Measurements from ENCODE around the gene CFAP53. TPM values are rescaled to one million over a fixed set of nuclear protein-coding genes. Genes with fewer than 3 reads are reported as not detected.
"Not testable (repeated sequence)": the region's sequence is repeated elsewhere in the genome, so short reads cannot be mapped to it uniquely, and the experiment has no call there.

The CFAP53 gene
- total RNA-seq, 2 donors from 2014 or later = 0.30 TPM; not detected in 1

DNA sequence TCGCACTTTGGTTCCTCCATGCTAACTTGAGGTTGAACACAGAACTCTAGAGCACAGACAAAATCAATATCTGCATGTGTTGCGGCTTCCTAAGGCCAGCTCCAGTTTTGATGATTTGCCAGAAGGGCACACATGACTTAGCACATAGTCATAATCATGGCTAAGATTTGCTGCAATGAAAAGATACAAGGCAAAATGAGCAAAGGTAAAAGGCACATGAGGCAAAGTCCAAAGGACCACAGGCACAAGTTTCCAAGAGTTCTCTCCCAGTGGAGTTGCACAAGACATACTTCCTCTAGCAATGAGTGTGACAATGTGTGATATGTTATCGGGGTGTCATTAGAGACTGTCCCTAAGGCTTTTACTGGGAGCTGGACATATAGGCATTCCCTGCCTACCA, 45.4 kb upstream of the CFAP53 start:
- Histone ChIP-seq H3K4me1 (peaks cover 0 to 6% of the 10 kb centered on the region in 2 donors), H3K9me3 (no peaks in the 10 kb centered on the region), H3K27me3 (no peaks in the 10 kb centered on the region), H3K4me3 (no peak overlapping the region), H3K27ac (no peak overlapping the region), H3K36me3 (no peaks in the 10 kb centered on the region)
- TF ChIP-seq, protein P1, sequence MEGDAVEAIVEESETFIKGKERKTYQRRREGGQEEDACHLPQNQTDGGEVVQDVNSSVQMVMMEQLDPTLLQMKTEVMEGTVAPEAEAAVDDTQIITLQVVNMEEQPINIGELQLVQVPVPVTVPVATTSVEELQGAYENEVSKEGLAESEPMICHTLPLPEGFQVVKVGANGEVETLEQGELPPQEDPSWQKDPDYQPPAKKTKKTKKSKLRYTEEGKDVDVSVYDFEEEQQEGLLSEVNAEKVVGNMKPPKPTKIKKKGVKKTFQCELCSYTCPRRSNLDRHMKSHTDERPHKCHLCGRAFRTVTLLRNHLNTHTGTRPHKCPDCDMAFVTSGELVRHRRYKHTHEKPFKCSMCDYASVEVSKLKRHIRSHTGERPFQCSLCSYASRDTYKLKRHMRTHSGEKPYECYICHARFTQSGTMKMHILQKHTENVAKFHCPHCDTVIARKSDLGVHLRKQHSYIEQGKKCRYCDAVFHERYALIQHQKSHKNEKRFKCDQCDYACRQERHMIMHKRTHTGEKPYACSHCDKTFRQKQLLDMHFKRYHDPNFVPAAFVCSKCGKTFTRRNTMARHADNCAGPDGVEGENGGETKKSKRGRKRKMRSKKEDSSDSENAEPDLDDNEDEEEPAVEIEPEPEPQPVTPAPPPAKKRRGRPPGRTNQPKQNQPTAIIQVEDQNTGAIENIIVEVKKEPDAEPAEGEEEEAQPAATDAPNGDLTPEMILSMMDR (IDR thresholded peaks at IDR 0.05) = no peak
- no peak for DNase-seq (ENCODE audit: low spot score)

DNA sequence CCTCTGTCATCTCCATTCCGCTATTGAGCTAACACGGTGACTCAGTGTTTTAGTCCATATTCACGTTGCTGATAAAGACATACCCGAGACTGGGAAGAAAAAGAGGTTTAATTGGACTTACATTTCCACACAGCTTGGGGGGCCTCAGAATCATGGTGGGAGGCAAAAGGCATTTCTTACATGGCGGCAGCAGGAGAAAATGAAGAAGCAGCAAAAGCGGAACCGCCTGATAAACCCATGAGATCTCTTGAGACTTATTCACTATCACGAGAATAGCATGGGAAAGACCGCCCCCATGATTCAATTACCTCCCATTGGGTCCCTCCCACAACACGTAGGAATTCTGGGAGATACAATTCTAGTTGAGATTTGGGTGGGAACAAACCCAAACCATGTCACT, 43.8 kb upstream of the CFAP53 start:
- TF ChIP-seq, protein P1 (IDR thresholded peaks at IDR 0.05) = no peak
- Histone ChIP-seq H3K4me3 (no peak overlapping the region), H3K9me3 (no peaks in the 10 kb centered on the region), H3K4me1 (peaks cover 0 to 6% of the 10 kb centered on the region in 2 donors), H3K36me3 (no peaks in the 10 kb centered on the region), H3K27me3 (no peaks in the 10 kb centered on the region), H3K27ac (no peak overlapping the region)
- DNase-seq (ENCODE audit: low spot score) = no peak

DNA sequence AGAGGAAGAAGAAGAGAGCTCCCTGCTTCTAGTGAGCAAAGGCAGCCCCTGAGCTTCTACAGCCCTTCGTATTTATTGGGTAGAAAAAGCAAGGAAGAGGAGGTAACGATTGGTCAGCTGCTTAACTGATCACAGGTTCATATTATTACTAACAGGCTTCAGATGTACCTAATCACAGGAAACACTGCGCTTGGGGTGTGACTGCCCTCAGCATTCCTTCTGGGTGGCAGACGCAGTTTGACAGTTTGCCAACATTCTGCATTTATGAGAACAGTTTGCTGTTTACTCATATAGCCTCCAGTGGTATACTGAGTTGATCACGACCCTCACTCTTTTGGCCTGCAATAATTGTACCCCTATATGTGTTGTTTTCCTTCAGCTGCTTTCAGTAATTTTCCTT, 42.6 kb upstream of the CFAP53 start:
- DNase-seq (ENCODE audit: low spot score); H3K27me3 ChIP-seq; H3K4me3 ChIP-seq; H3K4me1 ChIP-seq; H3K9me3 ChIP-seq; H3K27ac ChIP-seq; H3K36me3 ChIP-seq: not testable (repeated sequence)

DNA sequence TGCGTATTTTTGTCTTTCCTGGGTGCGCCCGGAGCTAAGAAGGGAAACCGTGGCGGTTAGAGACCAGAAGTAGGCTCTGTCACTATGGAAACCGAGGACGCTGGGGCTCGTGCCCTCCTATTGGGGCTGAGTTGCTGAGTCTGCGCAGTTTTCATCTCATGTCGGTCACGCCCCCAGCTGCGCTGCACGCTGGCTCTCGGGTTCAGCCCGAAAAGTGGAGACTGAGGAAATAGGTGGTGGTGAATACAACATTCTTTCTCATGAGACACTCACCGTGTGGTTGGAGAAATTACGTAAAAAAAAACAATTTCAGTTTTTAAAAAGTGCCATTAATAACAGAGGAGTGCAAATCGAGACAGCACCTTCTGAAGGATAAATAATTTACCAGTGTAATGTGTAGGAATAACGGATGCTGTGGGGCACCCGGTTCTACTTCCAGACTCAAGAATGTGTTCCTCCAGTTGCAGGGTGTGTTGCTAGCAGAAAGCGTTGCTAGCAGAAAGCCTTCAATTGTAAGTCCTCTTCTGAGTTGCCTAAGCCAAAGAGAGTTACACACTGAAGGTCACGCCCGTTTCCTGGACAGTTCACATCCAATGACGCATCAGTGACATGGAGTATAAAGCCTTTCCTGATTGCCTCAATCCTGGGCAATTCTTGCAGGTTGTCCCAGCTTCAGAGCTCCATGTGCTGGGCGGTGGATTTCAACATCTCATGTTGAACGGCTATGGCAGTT, 41.6 kb upstream of the CFAP53 start:
- no peaks in the 10 kb centered on the region for H3K9me3 ChIP-seq
- H3K4me3 ChIP-seq = peak overlapping the region; percentile 24 to 48
- TF ChIP-seq, protein P1 (IDR thresholded peaks at IDR 0.05) = no peak
- H3K27me3 ChIP-seq = no peaks in the 10 kb centered on the region
- H3K4me1 ChIP-seq = peaks cover 0 to 6% of the 10 kb centered on the region in 2 donors
- H3K36me3 ChIP-seq = no peaks in the 10 kb centered on the region
- peak overlapping the region in 1 of 2 donors; percentile 49 for H3K27ac ChIP-seq
- DNase-seq (ENCODE audit: low spot score) = peak; percentile 90

DNA sequence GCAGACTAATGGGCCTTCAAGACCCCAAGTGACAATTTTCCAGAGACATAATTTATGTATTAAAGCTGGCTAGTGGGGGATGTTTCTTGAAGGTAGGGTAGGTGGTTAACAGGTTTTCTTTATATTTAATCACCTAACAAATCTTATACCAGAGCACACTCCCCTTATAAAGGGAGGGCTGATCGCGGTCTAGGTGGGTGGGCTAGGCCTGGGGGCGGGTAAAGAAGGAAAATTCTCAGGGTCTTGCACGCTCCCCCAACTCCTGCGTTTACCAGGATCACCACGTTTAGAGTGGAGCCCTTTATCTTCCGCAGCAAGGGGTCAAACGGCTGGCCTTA, 41.1 kb upstream of the CFAP53 start:
- peaks cover 0 to 6% of the 10 kb centered on the region in 2 donors for H3K4me1 ChIP-seq
- H3K36me3 ChIP-seq = no peaks in the 10 kb centered on the region
- H3K9me3 ChIP-seq = no peaks in the 10 kb centered on the region
- TF ChIP-seq, protein P1 (IDR thresholded peaks at IDR 0.05) = no peak
- DNase-seq (ENCODE audit: low spot score) = no peak
- peak overlapping the region; percentile 24 to 48 for H3K4me3 ChIP-seq
- H3K27me3 ChIP-seq = no peaks in the 10 kb centered on the region
- no peak overlapping the region for H3K27ac ChIP-seq

DNA sequence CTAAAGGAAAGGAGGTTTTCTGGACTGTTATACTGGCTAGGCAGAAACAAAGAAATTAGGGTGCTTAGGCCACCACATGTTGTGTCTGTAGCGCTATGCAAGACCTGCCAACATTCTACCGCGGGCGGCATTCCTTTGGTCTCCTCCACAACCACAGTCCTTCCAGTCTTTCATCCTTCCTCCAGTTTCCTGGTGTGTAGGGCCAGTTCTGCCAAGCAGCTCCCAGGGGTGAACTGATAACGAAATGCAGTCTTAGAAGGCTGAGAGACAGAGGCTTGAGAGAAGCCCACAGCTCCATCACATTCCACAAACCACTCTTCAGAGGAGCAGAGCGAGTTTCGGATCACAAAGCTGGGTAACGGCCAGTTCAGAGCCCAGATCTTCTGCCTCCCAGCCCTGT, 40.6 kb upstream of the CFAP53 start:
- H3K4me3 ChIP-seq = peak overlapping the region in 1 of 2 donors; percentile 48

More for the DNA sequence above, 40.6 kb upstream of the CFAP53 start:
- H3K9me3 ChIP-seq = no peaks in the 10 kb centered on the region
- H3K27ac ChIP-seq = no peak overlapping the region
- no peaks in the 10 kb centered on the region for H3K36me3 ChIP-seq
- no peak for DNase-seq (ENCODE audit: low spot score)
- no peaks in the 10 kb centered on the region for H3K27me3 ChIP-seq
- peaks cover 0 to 6% of the 10 kb centered on the region in 2 donors for H3K4me1 ChIP-seq
- TF ChIP-seq, protein P1 (IDR thresholded peaks at IDR 0.05) = no peak

All from right atrium auricular region (tissue), 2 donors.